Measurements from ENCODE around the gene LCP1.

LCP1 gene

DNA sequence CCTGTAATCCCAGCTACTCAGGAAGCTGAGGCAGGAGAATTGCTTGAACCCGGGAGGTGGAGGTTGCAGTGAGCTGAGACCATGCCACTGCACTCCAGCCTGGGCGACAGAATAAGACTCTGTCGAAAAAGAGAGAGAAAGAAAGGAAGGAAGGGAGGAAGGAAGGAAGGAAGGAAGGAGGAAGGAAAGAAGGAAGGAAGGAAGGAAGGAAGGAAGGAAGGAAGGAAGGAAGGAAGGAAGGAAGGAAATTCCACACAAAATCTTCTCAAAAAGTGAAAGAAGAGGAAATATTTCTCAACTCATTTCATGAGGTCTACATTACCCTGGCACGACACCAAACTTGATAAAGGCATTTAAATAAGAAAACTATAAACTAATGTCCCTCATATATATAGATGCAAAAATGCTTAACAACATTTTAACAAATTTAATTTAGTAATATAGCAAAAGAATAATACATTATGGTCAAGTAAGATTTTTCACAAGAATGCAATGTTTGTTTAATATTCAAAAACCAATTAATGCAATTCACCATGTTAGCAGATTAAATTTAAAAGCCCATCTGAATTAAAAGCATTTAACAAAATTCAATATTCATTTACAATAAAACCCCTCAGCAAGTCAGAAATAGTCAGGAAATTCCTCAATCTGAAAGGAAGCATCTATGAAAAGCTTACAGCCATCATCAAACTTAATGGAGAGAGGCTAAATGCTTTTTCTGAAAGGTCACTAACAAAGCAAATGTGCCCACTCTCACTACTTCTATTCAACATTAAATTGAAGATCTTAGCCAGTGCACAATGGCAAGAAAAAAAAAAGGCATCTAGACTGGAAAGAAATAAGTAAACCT is 65.1 kb downstream of the LCP1 start:
- TF ChIP-seq GABPA (IDR thresholded peaks at IDR 0.05; ENCODE audit: low read depth) (no peak), REST (IDR thresholded peaks at IDR 0.05; ENCODE audit: insufficient replicate concordance, low read depth) (no peak), CTCF (IDR thresholded peaks at IDR 0.05; ENCODE audit: insufficient read depth, low read length) (no peak), SPI1 (IDR thresholded peaks at IDR 0.05; ENCODE audit: borderline replicate concordance, low read depth) (no peak), POLR2AphosphoS5 (IDR thresholded peaks at IDR 0.05; ENCODE audit: low read depth) (no peak)
- H3K27me3 ChIP-seq (ENCODE audit: insufficient read depth, poor library complexity, severe bottlenecking): no peaks in the 10 kb centered on the region
- no peak overlapping the region for H3K27ac ChIP-seq (replicated peaks)
- no peak overlapping the region for H3K4me3 ChIP-seq (replicated peaks; ENCODE audit: insufficient read depth, low read length)
- DNase-seq (ENCODE audit: low read depth in 1 of 2, low spot score in 1 of 2): no peak

- H3K27ac ChIP-seq (replicated peaks): no peak overlapping the region
- H3K4me3 ChIP-seq (replicated peaks; ENCODE audit: insufficient read depth, low read length): no peak overlapping the region
- DNase-seq (ENCODE audit: low read depth in 1 of 2, low spot score in 1 of 2): no peak
- no peak for TF ChIP-seq SPI1 (IDR thresholded peaks at IDR 0.05; ENCODE audit: borderline replicate concordance, low read depth)
- no peak for TF ChIP-seq REST (IDR thresholded peaks at IDR 0.05; ENCODE audit: insufficient replicate concordance, low read depth)
- no peak for TF ChIP-seq GABPA (IDR thresholded peaks at IDR 0.05; ENCODE audit: low read depth)
- TF ChIP-seq CTCF (IDR thresholded peaks at IDR 0.05; ENCODE audit: insufficient read depth, low read length): no peak
- TF ChIP-seq POLR2AphosphoS5 (IDR thresholded peaks at IDR 0.05; ENCODE audit: low read depth): no peak
- H3K27me3 ChIP-seq (ENCODE audit: insufficient read depth, poor library complexity, severe bottlenecking): no peaks in the 10 kb centered on the region
These were observed 67.4 kb downstream of the LCP1 start for GRCh38 chr13:46114613-46115012.

DNA sequence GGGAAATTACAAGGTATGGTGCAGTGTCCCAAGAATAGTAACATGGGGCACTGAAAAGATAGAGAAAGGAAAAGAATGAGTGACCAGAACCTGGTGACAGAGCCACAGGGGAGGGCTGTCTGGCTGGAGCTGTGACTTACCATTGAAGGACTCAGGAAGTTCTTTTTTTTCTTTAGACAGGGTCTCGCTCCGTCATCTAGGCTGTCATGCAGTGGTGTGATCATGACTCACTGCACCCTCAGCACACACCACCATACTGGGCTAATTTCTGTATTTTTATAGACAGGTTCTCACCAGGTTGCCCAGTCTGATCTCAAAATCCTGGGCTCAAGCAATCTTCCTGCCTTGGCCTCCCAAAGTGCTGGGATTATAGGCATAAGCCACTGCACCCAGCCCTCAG is 68.4 kb downstream of the LCP1 start:
- Histone ChIP-seq H3K27me3 (ENCODE audit: insufficient read depth, poor library complexity, severe bottlenecking) (no peaks in the 10 kb centered on the region), H3K27ac (replicated peaks) (no peak overlapping the region), H3K4me3 (replicated peaks; ENCODE audit: insufficient read depth, low read length) (no peak overlapping the region)
- no peak for DNase-seq (ENCODE audit: low read depth in 1 of 2, low spot score in 1 of 2)
- TF ChIP-seq REST (IDR thresholded peaks at IDR 0.05; ENCODE audit: insufficient replicate concordance, low read depth): no peak
- no peak for TF ChIP-seq POLR2AphosphoS5 (IDR thresholded peaks at IDR 0.05; ENCODE audit: low read depth)
- TF ChIP-seq SPI1 (IDR thresholded peaks at IDR 0.05; ENCODE audit: borderline replicate concordance, low read depth): no peak

All from HL-60 (cell line).